IMR-90 (cell line): ENCODE measurements around the gene SDHAF1. TPM values are rescaled to one million over a fixed set of nuclear protein-coding genes. Genes with fewer than 3 reads are reported as not detected.

ENCODE experiments used
- ATAC-seq: fragments of 200-7000 bp; cut with Tn5 transposase; 2 replicates; pipeline ENCODE4 v1.9.1; 2020; ENCODE audit warnings: low read depth, mild to moderate bottlenecking, moderate library complexity
- BruUV-seq: library from RNA; stranded (reverse); fragments of 400-500 nt; replicated peaks from 2 replicates; lab custom pipeline; 2021; lab: Mats Ljungman, UMichigan
- CTCF ChIA-PET: fragments of 300-600 bp; formaldehyde crosslinking; extraction: SDS; loops from one replicate; lab custom pipeline; 2021; ENCODE audit warnings: antibody characterized with exemption; lab: Yijun Ruan, JAX
- POLR2A ChIA-PET: fragments of 300-600 bp; sonication (Branson Sonifier 250); formaldehyde crosslinking; loops from one replicate; lab custom pipeline; 2022; ENCODE audit warnings: antibody characterized with exemption; ENCODE audit not compliant: unreplicated experiment; lab: Charles Lee
- DNase-seq: peaks from one replicate; pipeline ENCODE4 v3.0.0; 2013
- H2AFZ ChIP-seq: replicated peaks from 2 replicates; pipeline ENCODE3; 2013; ENCODE audit warnings: low read length, mild to moderate bottlenecking; ENCODE audit not compliant: poor library complexity
- H2AK5ac ChIP-seq: 2 replicates; pipeline ENCODE4 v1.6.1; 2013; ENCODE audit warnings: low read depth, low read length, inconsistent platforms
- H2AK9ac ChIP-seq: replicated peaks from 2 replicates; pipeline ENCODE3; 2013; ENCODE audit warnings: mild to moderate bottlenecking, low read depth, low read length, moderate library complexity; ENCODE audit not compliant: poor library complexity
- H2BK120ac ChIP-seq: 2 replicates; pipeline ENCODE4 v1.6.1; 2013; ENCODE audit warnings: low read depth, low read length, inconsistent platforms
- H2BK15ac ChIP-seq: 3 replicates; pipeline ENCODE4 v1.6.1; 2013; ENCODE audit warnings: low read depth, low read length, inconsistent platforms
- H2BK20ac ChIP-seq: 2 replicates; pipeline ENCODE4 v1.6.1; 2013; ENCODE audit warnings: low read depth, mild to moderate bottlenecking, inconsistent platforms, low read length, moderate library complexity
- H2BK5ac ChIP-seq: 2 replicates; pipeline ENCODE4 v1.6.1; 2013; ENCODE audit warnings: mild to moderate bottlenecking, low read depth, low read length, inconsistent platforms; ENCODE audit not compliant: poor library complexity, severe bottlenecking
- H3K14ac ChIP-seq: replicated peaks from 2 replicates; pipeline ENCODE4 v1.6.1; 2013; ENCODE audit warnings: low read depth, low read length, inconsistent platforms
- H3K18ac ChIP-seq: 2 replicates; pipeline ENCODE4 v1.6.1; 2013; ENCODE audit warnings: low read depth, low read length, control low read depth
- H3K23ac ChIP-seq: 2 replicates; pipeline ENCODE4 v1.6.1; 2013; ENCODE audit warnings: low read depth, low read length, inconsistent platforms
- H3K27ac ChIP-seq: 2 replicates; pipeline ENCODE4 v1.5.1; 2013; ENCODE audit warnings: mild to moderate bottlenecking, control low read depth, low read length; ENCODE audit not compliant: insufficient read depth
- H3K27me3 ChIP-seq: 2 replicates; pipeline ENCODE4 v1.6.1; 2013; ENCODE audit warnings: low read length; ENCODE audit not compliant: control insufficient read depth, insufficient read depth
- H3K36me3 ChIP-seq: 2 replicates; pipeline ENCODE4 v1.6.1; 2013; ENCODE audit warnings: low read length, mixed read lengths; ENCODE audit not compliant: control insufficient read depth, insufficient read depth
- H3K4ac ChIP-seq: 2 replicates; pipeline ENCODE4 v1.6.1; 2013; ENCODE audit warnings: low read depth, low read length, inconsistent platforms
- H3K4me1 ChIP-seq: 2 replicates; pipeline ENCODE4 v1.6.1; 2013; ENCODE audit warnings: low read length, mixed read lengths; ENCODE audit not compliant: control insufficient read depth, insufficient read depth
- H3K4me2 ChIP-seq: 2 replicates; pipeline ENCODE4 v1.6.1; 2013; ENCODE audit warnings: low read depth, mild to moderate bottlenecking, control low read depth, low read length, moderate library complexity
- H3K4me3 ChIP-seq: 2 replicates; pipeline ENCODE4 v1.5.1; 2013; ENCODE audit warnings: low read depth, mild to moderate bottlenecking, control low read depth, low read length, moderate library complexity; ENCODE audit not compliant: insufficient read depth
- H3K56ac ChIP-seq: 2 replicates; pipeline ENCODE4 v1.6.1; 2013; ENCODE audit warnings: low read length, inconsistent platforms; ENCODE audit not compliant: insufficient read depth; ENCODE audit errors: extremely low read depth
- H3K79me1 ChIP-seq, 2 experiments: 2 replicates each; pipeline ENCODE4 v1.6.1; 2013; ENCODE audit warnings: low read length in 2 of 2, inconsistent platforms in 1 of 2, low read depth in 1 of 2
- H3K9ac ChIP-seq: 2 replicates; pipeline ENCODE4 v1.6.1; 2013; ENCODE audit warnings: low read depth, low read length, control low read depth
- H3K9me1 ChIP-seq: 2 replicates; pipeline ENCODE4 v1.6.1; 2013; ENCODE audit warnings: low read length, inconsistent platforms; ENCODE audit not compliant: insufficient read depth
- H3K9me3 ChIP-seq: 2 replicates; pipeline ENCODE4 v1.6.1; 2013; ENCODE audit warnings: low read length; ENCODE audit not compliant: control insufficient read depth, insufficient read depth
- H4K20me1 ChIP-seq: 2 replicates; pipeline ENCODE4 v1.6.1; 2013; ENCODE audit warnings: low read length, inconsistent platforms; ENCODE audit not compliant: insufficient read depth
- H4K5ac ChIP-seq: 2 replicates; pipeline ENCODE4 v1.6.1; 2013; ENCODE audit warnings: mild to moderate bottlenecking, low read depth, low read length, control low read depth
- H4K8ac ChIP-seq, 2 experiments: 2 replicates each; pipeline ENCODE4 v1.6.1; 2013; ENCODE audit warnings: low read depth in 2 of 2, low read length in 2 of 2, control low read depth in 1 of 2, inconsistent platforms in 1 of 2
- H4K91ac ChIP-seq: 2 replicates; pipeline ENCODE4 v1.6.1; 2013; ENCODE audit warnings: low read depth, low read length, inconsistent platforms; ENCODE audit not compliant: insufficient read depth
- BHLHE40 ChIP-seq: fragments of 150-350 bp; IDR thresholded peaks from 2 replicates; pipeline ENCODE4 v1.6.1; 2016; ENCODE audit warnings: mild to moderate bottlenecking, low read depth, low read length
- CEBPB ChIP-seq: IDR thresholded peaks from 2 replicates; pipeline ENCODE4 v1.6.1; 2012; ENCODE audit warnings: low read depth, low read length, improper control_type of control experiment
- CHD1 ChIP-seq: IDR thresholded peaks from 2 replicates; pipeline ENCODE4 v1.6.1; 2012; ENCODE audit warnings: low read depth, low read length, improper control_type of control experiment
- FOS ChIP-seq: fragments of 150-350 bp; IDR thresholded peaks from 2 replicates; pipeline ENCODE4 v1.6.1; 2016; ENCODE audit warnings: low read depth, low read length
- MAZ ChIP-seq: IDR thresholded peaks from 2 replicates; pipeline ENCODE4 v1.6.1; 2012; ENCODE audit warnings: low read depth, mild to moderate bottlenecking, low read length, improper control_type of control experiment, moderate library complexity, borderline replicate concordance
- MXI1 ChIP-seq: IDR thresholded peaks from 2 replicates; pipeline ENCODE4 v1.6.1; 2012; ENCODE audit warnings: low read depth, mild to moderate bottlenecking, low read length, moderate library complexity, borderline replicate concordance
- NFE2L2 ChIP-seq: fragments of 150-350 bp; IDR thresholded peaks from 2 replicates; pipeline ENCODE4 v1.6.1; 2016; ENCODE audit warnings: low read depth, mild to moderate bottlenecking, low read length
- POLR2A ChIP-seq: IDR thresholded peaks from 2 replicates; pipeline ENCODE4 v1.6.1; 2012; ENCODE audit warnings: mild to moderate bottlenecking, low read depth, low read length
- RCOR1 ChIP-seq: IDR thresholded peaks from 2 replicates; pipeline ENCODE4 v1.6.1; 2012; ENCODE audit warnings: mild to moderate bottlenecking, low read length, improper control_type of control experiment; ENCODE audit not compliant: insufficient replicate concordance
- RFX5 ChIP-seq: IDR thresholded peaks from 2 replicates; pipeline ENCODE4 v1.8.0; 2012; ENCODE audit warnings: low read depth, mild to moderate bottlenecking, low read length, moderate library complexity
- SMC3 ChIP-seq: fragments of 150-350 bp; IDR thresholded peaks from 2 replicates; pipeline ENCODE4 v1.6.1; 2016; ENCODE audit warnings: low read depth, mild to moderate bottlenecking, antibody characterized with exemption, low read length, moderate library complexity
- WGBS, 2 experiments: methylation state at CpG; one replicate each; pipeline versions ENCODE4 v1.1.5 to v1.1.7; 2013; ENCODE audit warnings: missing lambda C conversion rate in 2 of 2; ENCODE audit not compliant: insufficient read length in 1 of 2; ENCODE audit errors: extremely low coverage in 2 of 2; 5-methylcytosine and 5-hydroxymethylcytosine counted together
- dilution Hi-C: fragments of 300-500 bp; cut with HindIII; formaldehyde crosslinking; loops from one replicate; pipeline ENCODE4 v1.14.3; 2018; ENCODE audit warnings: low sequenced_read_pairs; ENCODE audit not compliant: unreplicated experiment
- in situ Hi-C: fragments of 300-500 bp; cut with MboI; formaldehyde crosslinking; loops from 3 replicates; pipeline ENCODE4 v1.14.3; 2019; ENCODE audit warnings: low sequenced_read_pairs, inconsistent platforms, mixed read lengths
- intact Hi-C: fragments of 100-400 bp; cut with micrococcal nuclease; formaldehyde crosslinking; loops from 2 replicates; pipeline ENCODE4 v1.10.0; 2022
- polyA plus RNA-seq, 3 experiments: library from polyadenylated mRNA; depleted of rRNA; stranded (reverse); fragments of >200 nt; gene quantifications; 2 replicates each; pipeline ENCODE4 v1.2.3, GENCODE V29; 2012; ENCODE audit warnings: low replicate concordance in 1 of 3
- total RNA-seq: library from RNA; depleted of rRNA; stranded (reverse); fragments of >200 nt; gene quantifications from 2 replicates; pipeline ENCODE4 v1.2.3, GENCODE V29; 2012
- TF ChIP-seq, protein P1 (sequence below): fragments of 150-350 bp; IDR thresholded peaks from 2 replicates; pipeline ENCODE4 v1.6.1; 2016; ENCODE audit warnings: low read depth, mild to moderate bottlenecking, low read length, moderate library complexity, borderline replicate concordance
- TF ChIP-seq, protein P2 (sequence below): fragments of 150-350 bp; IDR thresholded peaks from 2 replicates; pipeline ENCODE4 v1.6.1; 2017; ENCODE audit warnings: mild to moderate bottlenecking, antibody characterized with exemption, low read length, low read depth

Gene SDHAF1
- total and polyA plus RNA-seq, 2 of the 4 experiments (the other 2 are of a cell fraction) = 4.8 to 9.9 TPM

GRCh38 chr19:36014012-36014924 is 19.3 kb downstream of the SDHAF1 start, which contains the start of gene ALKBH6:
Gene ALKBH6, minus strand, starts transcription at chr19:36014213. Its CDS starts 816 bp downstream, at chr19:36013397.
- Histone ChIP-seq H3K14ac (peak within 1 kb of the TSS; percentile 30), H4K5ac (peak within 1 kb of the TSS; percentile 65; the same call in 1 of the 2 replicates), H3K79me1 (peaks cover 7 to 14% of the 10 kb centered on the region in 2 experiments; a peak in 3 of 4 replicates), H3K9me1 (peaks cover 6% of the 10 kb centered on the region), H4K8ac (peak within 1 kb of the TSS; percentile 21 to 96), H3K4ac (peak within 1 kb of the TSS; percentile 53), H2AFZ (peak within 1 kb of the TSS; percentile 97), H3K27me3 (no peaks in the 10 kb centered on the region), H3K4me2 (peak within 1 kb of the TSS; percentile 98), H3K4me3 (peak within 1 kb of the TSS; percentile 88), H3K9me3 (no peaks in the 10 kb centered on the region), H4K91ac (0 out of 2 replicates have a peak within 1 kb of the TSS, but pooled peaks have one; percentile 13), H4K20me1 (no peaks in the 10 kb centered on the region), H2BK120ac (no peak within 1 kb of the TSS), H3K4me1 (peaks cover 7% of the 10 kb centered on the region; the same call in 1 of the 2 replicates), H3K23ac (peak within 1 kb of the TSS; percentile 39; the same call in 1 of the 2 replicates), H2BK15ac (no peak within 1 kb of the TSS), H2BK20ac (no peak within 1 kb of the TSS), H2AK5ac (peak within 1 kb of the TSS; percentile 56), H3K27ac (peak within 1 kb of the TSS; percentile 73), H2AK9ac (peak within 1 kb of the TSS; percentile 84), H3K9ac (peak within 1 kb of the TSS; percentile 84), H3K56ac (peak within 1 kb of the TSS; percentile 92; the same call in 1 of the 2 replicates), H2BK5ac (peak within 1 kb of the TSS; percentile 47), H3K36me3 (peaks cover 28% of the 10 kb centered on the region), H3K18ac (no peak within 1 kb of the TSS)
- no TSS peak for BruUV-seq
- peak; percentile 97 for DNase-seq
- 0% methylated on average over 13 of the region's 42 CpGs; no CpG with 5 or more reads in 1 of the 2 experiments for WGBS, 2 experiments
- ChIA-PET CTCF (no interaction called here), POLR2A (no interaction called here)
- peak; percentile 98 for ATAC-seq
- dilution Hi-C loops = no loop called here
- in situ Hi-C loops = no loop called here
- intact Hi-C loops = loop anchor here (1.0 kb wide), 1 partner anchor 40 kb away; the partner anchor contains the start of genes THAP8 and WDR62
- TF ChIP-seq, protein P1, sequence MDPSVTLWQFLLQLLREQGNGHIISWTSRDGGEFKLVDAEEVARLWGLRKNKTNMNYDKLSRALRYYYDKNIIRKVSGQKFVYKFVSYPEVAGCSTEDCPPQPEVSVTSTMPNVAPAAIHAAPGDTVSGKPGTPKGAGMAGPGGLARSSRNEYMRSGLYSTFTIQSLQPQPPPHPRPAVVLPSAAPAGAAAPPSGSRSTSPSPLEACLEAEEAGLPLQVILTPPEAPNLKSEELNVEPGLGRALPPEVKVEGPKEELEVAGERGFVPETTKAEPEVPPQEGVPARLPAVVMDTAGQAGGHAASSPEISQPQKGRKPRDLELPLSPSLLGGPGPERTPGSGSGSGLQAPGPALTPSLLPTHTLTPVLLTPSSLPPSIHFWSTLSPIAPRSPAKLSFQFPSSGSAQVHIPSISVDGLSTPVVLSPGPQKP = no peak
- TF ChIP-seq MAZ (peak; percentile 36; the same call in 1 of the 2 replicates), BHLHE40 (no peak), FOS (peak; percentile 40; the same call in 1 of the 2 replicates), CHD1 (no peak), NFE2L2 (no peak), RCOR1 (no peak), RFX5 (no peak), MXI1 (peak; percentile 81), CEBPB (no peak), SMC3 (no peak), POLR2A (peak; percentile 53; the same call in 1 of the 2 replicates)
- TF ChIP-seq, protein P2, sequence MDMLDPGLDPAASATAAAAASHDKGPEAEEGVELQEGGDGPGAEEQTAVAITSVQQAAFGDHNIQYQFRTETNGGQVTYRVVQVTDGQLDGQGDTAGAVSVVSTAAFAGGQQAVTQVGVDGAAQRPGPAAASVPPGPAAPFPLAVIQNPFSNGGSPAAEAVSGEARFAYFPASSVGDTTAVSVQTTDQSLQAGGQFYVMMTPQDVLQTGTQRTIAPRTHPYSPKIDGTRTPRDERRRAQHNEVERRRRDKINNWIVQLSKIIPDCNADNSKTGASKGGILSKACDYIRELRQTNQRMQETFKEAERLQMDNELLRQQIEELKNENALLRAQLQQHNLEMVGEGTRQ = no peak
